Endothelial cell of umbilical vein (primary cell): Measurements from ENCODE around the gene ZNF799.
"Not testable (repeated sequence)": the region's sequence is repeated elsewhere in the genome, so short reads cannot be mapped to it uniquely, and the experiment has no call there.

Experiments used
- CTCF ChIP-seq, 2 donors: IDR thresholded peaks; 1 replicate in 1 of 2; 2 replicates in 1 of 2; pipeline ENCODE4 v1.5.1; 2011; ENCODE audit warnings: low read length in 2 of 2, mild to moderate bottlenecking in 2 of 2, moderate library complexity in 2 of 2, control low read depth in 1 of 2, inconsistent platforms in 1 of 2, low read depth in 1 of 2; ENCODE audit not compliant: insufficient read depth in 1 of 2; ENCODE audit errors: extremely low read depth in 1 of 2
- EZH2 ChIP-seq: IDR thresholded peaks from 2 replicates; pipeline ENCODE4 v1.6.1; 2012; ENCODE audit warnings: borderline replicate concordance, low read depth, mild to moderate bottlenecking, moderate library complexity, low read length, inconsistent platforms; ENCODE audit not compliant: severe bottlenecking
- FOS ChIP-seq: IDR thresholded peaks from 2 replicates; pipeline ENCODE4 v1.6.1; 2011; ENCODE audit warnings: mild to moderate bottlenecking, low read length, moderate library complexity, borderline replicate concordance; ENCODE audit not compliant: insufficient read depth
- GATA2 ChIP-seq: IDR thresholded peaks from 2 replicates; pipeline ENCODE4 v1.7.0; 2011; ENCODE audit warnings: low read depth, mild to moderate bottlenecking, moderate library complexity, mixed read lengths, low read length; ENCODE audit not compliant: insufficient read length, insufficient read depth
- JUN ChIP-seq: IDR thresholded peaks from 2 replicates; pipeline ENCODE4 v1.6.1; 2011; ENCODE audit warnings: borderline replicate concordance, low read depth; ENCODE audit not compliant: insufficient read length, insufficient read depth
- MAX ChIP-seq: IDR thresholded peaks from 2 replicates; pipeline ENCODE4 v1.6.1; 2011; ENCODE audit not compliant: insufficient read depth, insufficient read length
- MYC ChIP-seq: IDR thresholded peaks from one replicate; pipeline ENCODE4 v1.6.1; 2011; ENCODE audit warnings: mild to moderate bottlenecking, low read depth, low read length
- POLR2A ChIP-seq: IDR thresholded peaks from 2 replicates; pipeline ENCODE4 v1.6.1; 2012; ENCODE audit warnings: low read depth, mild to moderate bottlenecking, control low read depth, low read length
- POLR2AphosphoS5 ChIP-seq: IDR thresholded peaks from 2 replicates; pipeline ENCODE4 v1.6.1; 2012; ENCODE audit warnings: low read depth, mild to moderate bottlenecking, control low read depth, low read length, moderate library complexity; ENCODE audit not compliant: insufficient read depth

- TF ChIP-seq MAX; POLR2AphosphoS5; POLR2A; CTCF (IDR thresholded peaks at IDR 0.05; ENCODE audit: extremely low read depth in 1 of 2, insufficient read depth in 1 of 2, low read depth in 1 of 2, low read length in 2 of 2); EZH2; GATA2; MYC; JUN; FOS: not testable (repeated sequence)
These were observed 38.8 kb upstream of the ZNF799 start for GRCh38 chr19:12439686-12440540.
